SK-N-SH (cell line): ENCODE results near the gene SEC24B. TPM values are rescaled to one million over a fixed set of nuclear protein-coding genes. Genes with fewer than 3 reads are reported as not detected.

ENCODE experiments used
- CTCF ChIA-PET: fragments of 300-600, 350-600 bp; formaldehyde crosslinking; extraction: SDS; loops from one replicate; lab custom pipeline; 2021; lab: Yijun Ruan, JAX
- POLR2A ChIA-PET: fragments of 350-600 bp; sonication (Branson Sonifier 250); formaldehyde crosslinking; extraction: SDS; loops from one replicate; lab custom pipeline; 2020; ENCODE audit warnings: antibody characterized with exemption, inconsistent platforms; lab: Yijun Ruan, JAX
- DNase-seq: peaks from one replicate; pipeline ENCODE4 v3.0.0; 2012
- H2AFZ ChIP-seq: fragments of 200-600 bp; sonication (generic); 2 replicates; pipeline ENCODE4 v1.8.1; 2016; ENCODE audit warnings: antibody characterized with exemption, mild to moderate bottlenecking, low read depth
- H3F3A ChIP-seq: fragments of 200-600 bp; sonication (generic); replicated peaks from 2 replicates; pipeline ENCODE3; 2016; ENCODE audit warnings: antibody characterized with exemption, mild to moderate bottlenecking; ENCODE audit not compliant: insufficient read depth
- H3K27ac ChIP-seq, 2 experiments: fragments of 200-500 bp in 1 of 2; fragments of 200-600 bp in 1 of 2; sonication (Bioruptor generic) in 1 of 2; sonication (generic), shearing (Covaris generic) in 1 of 2; 2 replicates each; pipeline versions ENCODE4 v1.5.1 to v1.6.1; 2014 to 2016; ENCODE audit warnings: low read depth in 2 of 2, inconsistent platforms in 1 of 2, low read length in 1 of 2, mild to moderate bottlenecking in 1 of 2, mixed read lengths in 1 of 2
- H3K27me3 ChIP-seq: fragments of 200-600 bp; sonication (generic), shearing (Covaris generic); 2 replicates; pipeline ENCODE4 v1.6.1; 2016; ENCODE audit warnings: mixed run types; ENCODE audit not compliant: insufficient read depth
- H3K36me3 ChIP-seq, 2 experiments: fragments of 200-500 bp in 1 of 2; fragments of 200-600 bp in 1 of 2; sonication (Bioruptor generic) in 1 of 2; sonication (generic) in 1 of 2; replicated peaks in 1 of 2; 2 replicates each; pipeline versions ENCODE3 to v1.5.1; 2014 to 2016; ENCODE audit warnings: low read length in 1 of 2, mild to moderate bottlenecking in 1 of 2; ENCODE audit not compliant: insufficient read depth in 2 of 2, control insufficient read depth in 1 of 2
- H3K4me1 ChIP-seq, 2 experiments: fragments of 200-500 bp in 1 of 2; fragments of 200-600 bp in 1 of 2; sonication (Bioruptor generic) in 1 of 2; sonication (generic), shearing (Covaris generic) in 1 of 2; 2 replicates each; pipeline versions ENCODE4 v1.5.1 to v1.6.1; 2014 to 2016; ENCODE audit warnings: low read depth in 1 of 2, low read length in 1 of 2, mixed run types in 1 of 2; ENCODE audit not compliant: insufficient read depth in 2 of 2, control insufficient read depth in 1 of 2
- H3K4me2 ChIP-seq: fragments of 200-600 bp; sonication (generic), shearing (Covaris generic); 2 replicates; pipeline ENCODE4 v1.6.1; 2017; ENCODE audit warnings: mixed run types
- H3K4me3 ChIP-seq, 2 experiments: fragments of 200-500 bp in 1 of 2; fragments of 200-600 bp in 1 of 2; sonication (Bioruptor generic) in 1 of 2; sonication (generic), shearing (Covaris generic) in 1 of 2; 2 replicates each; pipeline versions ENCODE4 v1.5.1 to v1.8.1; 2014 to 2016; ENCODE audit warnings: low read depth in 2 of 2, inconsistent platforms in 1 of 2, low read length in 1 of 2, mild to moderate bottlenecking in 1 of 2, mixed read lengths in 1 of 2, moderate library complexity in 1 of 2
- H3K79me2 ChIP-seq: fragments of 200-600 bp; sonication (generic); 2 replicates; pipeline ENCODE4 v1.8.1; 2017; ENCODE audit warnings: mild to moderate bottlenecking; ENCODE audit not compliant: insufficient read depth
- H3K9ac ChIP-seq: fragments of 200-600 bp; sonication (generic); 2 replicates; pipeline ENCODE4 v1.6.1; 2017; ENCODE audit warnings: mixed run types
- H3K9me2 ChIP-seq: fragments of 200-600 bp; sonication (generic); 2 replicates; pipeline ENCODE4 v1.6.1; 2017; ENCODE audit warnings: mixed run types
- H3K9me3 ChIP-seq: fragments of 200-600 bp; sonication (generic); 2 replicates; pipeline ENCODE4 v1.6.1; 2017; ENCODE audit warnings: mixed run types, mild to moderate bottlenecking, moderate library complexity
- H4K20me1 ChIP-seq: fragments of 200-600 bp; sonication (generic); 2 replicates; pipeline ENCODE4 v1.6.1; 2017; ENCODE audit warnings: mild to moderate bottlenecking, mixed run types; ENCODE audit not compliant: insufficient read depth
- FOSL2 ChIP-seq: IDR thresholded peaks from 2 replicates; pipeline ENCODE4 v1.4.0; 2012; ENCODE audit warnings: low read depth, mild to moderate bottlenecking, moderate library complexity, borderline replicate concordance
- GABPA ChIP-seq: IDR thresholded peaks from 2 replicates; pipeline ENCODE4 v1.4.0; 2012; ENCODE audit warnings: low read depth, mild to moderate bottlenecking
- GATA2 ChIP-seq: sonication (generic); formaldehyde crosslinking; IDR thresholded peaks from 2 replicates; pipeline ENCODE4 v1.5.0; 2020; ENCODE audit warnings: mild to moderate bottlenecking, missing genetic modification reagents
- POLR2AphosphoS5 ChIP-seq: IDR thresholded peaks from 2 replicates; pipeline ENCODE4 v1.6.1; 2012; ENCODE audit warnings: low read depth, low read length
- RAD21 ChIP-seq: IDR thresholded peaks from 2 replicates; pipeline ENCODE4 v1.6.1; 2012; ENCODE audit warnings: mild to moderate bottlenecking, low read length
- RCOR1 ChIP-seq: fragments of 150-350 bp; IDR thresholded peaks from 2 replicates; pipeline ENCODE4 v1.6.1; 2017; ENCODE audit warnings: antibody characterized with exemption, low read length
- SIN3A ChIP-seq: IDR thresholded peaks from 2 replicates; pipeline ENCODE4 v1.6.1; 2012; ENCODE audit warnings: low read depth, mild to moderate bottlenecking, low read length, moderate library complexity, borderline replicate concordance
- SMC3 ChIP-seq: IDR thresholded peaks from 2 replicates; pipeline ENCODE4 v1.6.1; 2012; ENCODE audit warnings: low read depth, low read length, improper control_type of control experiment
- TCF12 ChIP-seq: IDR thresholded peaks from 2 replicates; pipeline ENCODE4 v1.4.0; 2012
- WGBS: methylation state at CpG from one replicate; pipeline ENCODE4 v1.1.6; 2017; ENCODE audit warnings: low lambda C conversion rate; 5-methylcytosine and 5-hydroxymethylcytosine counted together
- polyA plus RNA-seq, 3 experiments: library from polyadenylated mRNA; depleted of rRNA; stranded (reverse); fragments of >200 nt; gene quantifications; 2 replicates each; pipeline ENCODE4 v1.2.3, GENCODE V29; 2012
- TF ChIP-seq, protein P1 (sequence below): IDR thresholded peaks from 2 replicates; pipeline ENCODE4 v1.4.0; 2012; ENCODE audit warnings: low read depth, borderline replicate concordance
- TF ChIP-seq, protein P2 (sequence below): fragments of 200-600 bp; sonication (generic); IDR thresholded peaks from 2 replicates; pipeline ENCODE4 v1.6.1; 2017; ENCODE audit warnings: antibody characterized with exemption, mild to moderate bottlenecking, moderate library complexity
- TF ChIP-seq, protein P3 (sequence below): IDR thresholded peaks from 2 replicates; pipeline ENCODE4 v1.6.1; 2012; ENCODE audit warnings: mild to moderate bottlenecking, low read depth, low read length, moderate library complexity
- TF ChIP-seq, protein P4 (sequence below): IDR thresholded peaks from 2 replicates; pipeline ENCODE4 v1.4.0; 2012; ENCODE audit warnings: low read depth, borderline replicate concordance
- TF ChIP-seq, protein P5 (sequence below): fragments of 150-350 bp; IDR thresholded peaks from 2 replicates; pipeline ENCODE4 v1.6.1; 2016; ENCODE audit warnings: mild to moderate bottlenecking, low read depth, low read length
- TF ChIP-seq, protein P6 (sequence below): IDR thresholded peaks from 2 replicates; pipeline ENCODE4; 2012

The SEC24B gene
- polyA plus RNA-seq, 1 of the 3 experiments (the other 2 are of a cell fraction): 23.0 TPM

DNA sequence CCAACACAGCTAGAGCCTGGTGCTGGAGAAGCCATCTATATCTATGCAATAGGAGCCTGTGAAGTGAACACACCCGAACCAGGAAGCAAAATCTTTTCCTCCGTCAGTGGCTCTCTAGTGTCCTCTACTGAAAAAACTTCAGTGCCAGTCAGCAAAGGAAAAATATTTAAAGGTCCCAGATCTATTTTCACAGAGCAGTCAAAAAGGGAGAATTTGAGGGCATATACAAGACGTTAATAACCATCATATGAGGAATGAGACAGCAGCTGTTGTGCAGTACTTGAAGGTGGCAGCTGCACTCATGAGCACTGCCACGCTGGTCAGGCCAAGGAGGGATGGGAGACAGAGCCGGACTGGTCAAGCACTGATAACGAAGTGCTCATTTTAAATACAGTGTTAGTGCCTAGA is 140.8 kb downstream of the SEC24B start:
- Histone ChIP-seq H3K9ac (no peak overlapping the region), H3K9me2 (no peaks in the 10 kb centered on the region), H3F3A (no peaks in the 10 kb centered on the region), H3K27me3 (no peaks in the 10 kb centered on the region), H3K4me1 (no peaks in the 10 kb centered on the region; a peak in 1 of 4 replicates), H2AFZ (no peak overlapping the region), H3K4me2 (no peak overlapping the region), H3K4me3 (no peak overlapping the region), H3K79me2 (peaks cover 3% of the 10 kb centered on the region; the same call in 1 of the 2 replicates), H4K20me1 (no peaks in the 10 kb centered on the region), H3K27ac (no peak overlapping the region), H3K9me3 (no peaks in the 10 kb centered on the region), H3K36me3 (no peaks in the 10 kb centered on the region)
- WGBS: 85% methylated on average over 6 of the region's 6 CpGs
- ChIA-PET POLR2A (no interaction called here), CTCF (no interaction called here)
- no peak for DNase-seq
- no peak for TF ChIP-seq GABPA
- TF ChIP-seq RAD21: 0 out of 2 replicates have a peak, but pooled peaks have one; percentile 14

DNA sequence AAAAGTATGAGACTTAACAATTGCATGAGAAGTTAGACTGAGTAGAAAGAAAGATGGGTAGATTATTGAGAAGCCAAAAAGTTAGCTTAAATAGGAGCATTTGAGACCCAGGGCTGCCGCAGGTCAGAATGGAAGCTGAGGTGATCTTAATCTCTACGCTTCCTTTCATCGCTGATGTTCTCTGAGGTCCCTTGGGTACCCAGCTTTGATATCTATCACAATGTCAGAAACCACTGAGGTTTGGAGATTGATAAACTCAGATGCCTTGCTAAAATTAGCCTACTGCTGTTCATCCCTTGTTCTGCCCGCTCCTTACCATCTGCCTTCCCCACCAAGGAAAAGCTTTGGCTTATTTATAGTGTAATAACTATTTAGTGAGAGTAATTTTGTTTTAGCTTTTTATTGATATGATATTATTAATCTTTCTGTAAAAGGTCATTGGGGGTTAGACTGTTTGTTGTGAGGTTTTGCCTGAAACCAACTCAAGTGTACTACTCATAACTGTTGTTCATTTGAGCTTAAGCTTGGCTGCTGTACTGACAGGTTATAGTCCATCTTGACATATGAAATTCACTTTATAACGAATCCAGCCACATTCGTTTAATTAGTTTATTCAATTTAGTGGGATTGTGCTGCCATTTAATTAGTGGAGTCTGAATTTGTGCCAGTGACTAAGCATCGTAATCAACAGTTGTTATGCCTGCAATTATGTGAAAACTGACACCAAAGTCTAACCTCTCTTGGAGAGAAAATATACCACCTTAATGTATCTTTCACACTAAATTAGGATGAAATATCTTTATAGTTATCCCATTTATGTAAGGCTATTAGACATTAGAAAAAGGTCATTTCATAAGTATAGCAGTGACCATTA is 141.6 kb downstream of the SEC24B start:
- no peak overlapping the region for H3K4me3 ChIP-seq
- POLR2A ChIA-PET: no interaction called here
- TF ChIP-seq, protein P1, sequence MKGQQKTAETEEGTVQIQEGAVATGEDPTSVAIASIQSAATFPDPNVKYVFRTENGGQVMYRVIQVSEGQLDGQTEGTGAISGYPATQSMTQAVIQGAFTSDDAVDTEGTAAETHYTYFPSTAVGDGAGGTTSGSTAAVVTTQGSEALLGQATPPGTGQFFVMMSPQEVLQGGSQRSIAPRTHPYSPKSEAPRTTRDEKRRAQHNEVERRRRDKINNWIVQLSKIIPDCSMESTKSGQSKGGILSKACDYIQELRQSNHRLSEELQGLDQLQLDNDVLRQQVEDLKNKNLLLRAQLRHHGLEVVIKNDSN: no peak
- TF ChIP-seq SIN3A (no peak), FOSL2 (no peak), SMC3 (no peak), RCOR1 (no peak), TCF12 (no peak), POLR2AphosphoS5 (no peak), GATA2 (CRISPR knock-in tag) (no peak)
- TF ChIP-seq, protein P2, sequence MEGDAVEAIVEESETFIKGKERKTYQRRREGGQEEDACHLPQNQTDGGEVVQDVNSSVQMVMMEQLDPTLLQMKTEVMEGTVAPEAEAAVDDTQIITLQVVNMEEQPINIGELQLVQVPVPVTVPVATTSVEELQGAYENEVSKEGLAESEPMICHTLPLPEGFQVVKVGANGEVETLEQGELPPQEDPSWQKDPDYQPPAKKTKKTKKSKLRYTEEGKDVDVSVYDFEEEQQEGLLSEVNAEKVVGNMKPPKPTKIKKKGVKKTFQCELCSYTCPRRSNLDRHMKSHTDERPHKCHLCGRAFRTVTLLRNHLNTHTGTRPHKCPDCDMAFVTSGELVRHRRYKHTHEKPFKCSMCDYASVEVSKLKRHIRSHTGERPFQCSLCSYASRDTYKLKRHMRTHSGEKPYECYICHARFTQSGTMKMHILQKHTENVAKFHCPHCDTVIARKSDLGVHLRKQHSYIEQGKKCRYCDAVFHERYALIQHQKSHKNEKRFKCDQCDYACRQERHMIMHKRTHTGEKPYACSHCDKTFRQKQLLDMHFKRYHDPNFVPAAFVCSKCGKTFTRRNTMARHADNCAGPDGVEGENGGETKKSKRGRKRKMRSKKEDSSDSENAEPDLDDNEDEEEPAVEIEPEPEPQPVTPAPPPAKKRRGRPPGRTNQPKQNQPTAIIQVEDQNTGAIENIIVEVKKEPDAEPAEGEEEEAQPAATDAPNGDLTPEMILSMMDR: no peak
- TF ChIP-seq, protein P3, sequence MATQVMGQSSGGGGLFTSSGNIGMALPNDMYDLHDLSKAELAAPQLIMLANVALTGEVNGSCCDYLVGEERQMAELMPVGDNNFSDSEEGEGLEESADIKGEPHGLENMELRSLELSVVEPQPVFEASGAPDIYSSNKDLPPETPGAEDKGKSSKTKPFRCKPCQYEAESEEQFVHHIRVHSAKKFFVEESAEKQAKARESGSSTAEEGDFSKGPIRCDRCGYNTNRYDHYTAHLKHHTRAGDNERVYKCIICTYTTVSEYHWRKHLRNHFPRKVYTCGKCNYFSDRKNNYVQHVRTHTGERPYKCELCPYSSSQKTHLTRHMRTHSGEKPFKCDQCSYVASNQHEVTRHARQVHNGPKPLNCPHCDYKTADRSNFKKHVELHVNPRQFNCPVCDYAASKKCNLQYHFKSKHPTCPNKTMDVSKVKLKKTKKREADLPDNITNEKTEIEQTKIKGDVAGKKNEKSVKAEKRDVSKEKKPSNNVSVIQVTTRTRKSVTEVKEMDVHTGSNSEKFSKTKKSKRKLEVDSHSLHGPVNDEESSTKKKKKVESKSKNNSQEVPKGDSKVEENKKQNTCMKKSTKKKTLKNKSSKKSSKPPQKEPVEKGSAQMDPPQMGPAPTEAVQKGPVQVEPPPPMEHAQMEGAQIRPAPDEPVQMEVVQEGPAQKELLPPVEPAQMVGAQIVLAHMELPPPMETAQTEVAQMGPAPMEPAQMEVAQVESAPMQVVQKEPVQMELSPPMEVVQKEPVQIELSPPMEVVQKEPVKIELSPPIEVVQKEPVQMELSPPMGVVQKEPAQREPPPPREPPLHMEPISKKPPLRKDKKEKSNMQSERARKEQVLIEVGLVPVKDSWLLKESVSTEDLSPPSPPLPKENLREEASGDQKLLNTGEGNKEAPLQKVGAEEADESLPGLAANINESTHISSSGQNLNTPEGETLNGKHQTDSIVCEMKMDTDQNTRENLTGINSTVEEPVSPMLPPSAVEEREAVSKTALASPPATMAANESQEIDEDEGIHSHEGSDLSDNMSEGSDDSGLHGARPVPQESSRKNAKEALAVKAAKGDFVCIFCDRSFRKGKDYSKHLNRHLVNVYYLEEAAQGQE: no peak
- TF ChIP-seq, protein P4, sequence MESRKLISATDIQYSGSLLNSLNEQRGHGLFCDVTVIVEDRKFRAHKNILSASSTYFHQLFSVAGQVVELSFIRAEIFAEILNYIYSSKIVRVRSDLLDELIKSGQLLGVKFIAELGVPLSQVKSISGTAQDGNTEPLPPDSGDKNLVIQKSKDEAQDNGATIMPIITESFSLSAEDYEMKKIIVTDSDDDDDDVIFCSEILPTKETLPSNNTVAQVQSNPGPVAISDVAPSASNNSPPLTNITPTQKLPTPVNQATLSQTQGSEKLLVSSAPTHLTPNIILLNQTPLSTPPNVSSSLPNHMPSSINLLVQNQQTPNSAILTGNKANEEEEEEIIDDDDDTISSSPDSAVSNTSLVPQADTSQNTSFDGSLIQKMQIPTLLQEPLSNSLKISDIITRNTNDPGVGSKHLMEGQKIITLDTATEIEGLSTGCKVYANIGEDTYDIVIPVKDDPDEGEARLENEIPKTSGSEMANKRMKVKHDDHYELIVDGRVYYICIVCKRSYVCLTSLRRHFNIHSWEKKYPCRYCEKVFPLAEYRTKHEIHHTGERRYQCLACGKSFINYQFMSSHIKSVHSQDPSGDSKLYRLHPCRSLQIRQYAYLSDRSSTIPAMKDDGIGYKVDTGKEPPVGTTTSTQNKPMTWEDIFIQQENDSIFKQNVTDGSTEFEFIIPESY: no peak
- TF ChIP-seq, protein P5, sequence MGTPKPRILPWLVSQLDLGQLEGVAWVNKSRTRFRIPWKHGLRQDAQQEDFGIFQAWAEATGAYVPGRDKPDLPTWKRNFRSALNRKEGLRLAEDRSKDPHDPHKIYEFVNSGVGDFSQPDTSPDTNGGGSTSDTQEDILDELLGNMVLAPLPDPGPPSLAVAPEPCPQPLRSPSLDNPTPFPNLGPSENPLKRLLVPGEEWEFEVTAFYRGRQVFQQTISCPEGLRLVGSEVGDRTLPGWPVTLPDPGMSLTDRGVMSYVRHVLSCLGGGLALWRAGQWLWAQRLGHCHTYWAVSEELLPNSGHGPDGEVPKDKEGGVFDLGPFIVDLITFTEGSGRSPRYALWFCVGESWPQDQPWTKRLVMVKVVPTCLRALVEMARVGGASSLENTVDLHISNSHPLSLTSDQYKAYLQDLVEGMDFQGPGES: no peak
- TF ChIP-seq, protein P6, sequence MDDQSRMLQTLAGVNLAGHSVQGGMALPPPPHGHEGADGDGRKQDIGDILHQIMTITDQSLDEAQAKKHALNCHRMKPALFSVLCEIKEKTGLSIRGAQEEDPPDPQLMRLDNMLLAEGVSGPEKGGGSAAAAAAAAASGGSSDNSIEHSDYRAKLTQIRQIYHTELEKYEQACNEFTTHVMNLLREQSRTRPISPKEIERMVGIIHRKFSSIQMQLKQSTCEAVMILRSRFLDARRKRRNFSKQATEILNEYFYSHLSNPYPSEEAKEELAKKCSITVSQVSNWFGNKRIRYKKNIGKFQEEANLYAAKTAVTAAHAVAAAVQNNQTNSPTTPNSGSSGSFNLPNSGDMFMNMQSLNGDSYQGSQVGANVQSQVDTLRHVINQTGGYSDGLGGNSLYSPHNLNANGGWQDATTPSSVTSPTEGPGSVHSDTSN: no peak

More for the DNA sequence above, 141.6 kb downstream of the SEC24B start:
- Histone ChIP-seq H3F3A (no peaks in the 10 kb centered on the region), H3K9me3 (no peaks in the 10 kb centered on the region), H3K4me1 (no peaks in the 10 kb centered on the region; a peak in 1 of 4 replicates), H3K79me2 (peaks cover 3% of the 10 kb centered on the region; the same call in 1 of the 2 replicates), H3K27ac (no peak overlapping the region), H3K9ac (no peak overlapping the region), H3K27me3 (no peaks in the 10 kb centered on the region), H2AFZ (no peak overlapping the region), H3K4me2 (no peak overlapping the region), H3K36me3 (no peaks in the 10 kb centered on the region), H4K20me1 (no peaks in the 10 kb centered on the region), H3K9me2 (no peaks in the 10 kb centered on the region)
- 77% methylated on average over 7 of the region's 7 CpGs for WGBS
- CTCF ChIA-PET: no interaction called here
- no peak for DNase-seq
